Measurements from ENCODE around the gene PARP15.

PARP15 gene

GRCh38 chr3:122678506-122678905 lies 101.1 kb downstream of the PARP15 start:
- Histone ChIP-seq H3K4me2 (ENCODE audit: low read length) (no peak overlapping the region), H3K9me3 (ENCODE audit: control insufficient read depth, low read length) (no peaks in the 10 kb centered on the region), H3K79me2 (no peaks in the 10 kb centered on the region), H3K27me3 (ENCODE audit: control insufficient read depth, insufficient read depth, low read length) (no peaks in the 10 kb centered on the region), H2AFZ (peak overlapping the region; percentile 99), H3K27ac (no peak overlapping the region), H3K9ac (no peak overlapping the region), H3K4me1 (peaks cover 5% of the 10 kb centered on the region), H3K4me3 (ENCODE audit: low read depth, low read length) (no peak overlapping the region), H3K36me3 (ENCODE audit: control insufficient read depth, insufficient read depth, low read length) (no peaks in the 10 kb centered on the region)
- TF ChIP-seq CTCF (IDR thresholded peaks at IDR 0.05) = no peak

GRCh38 chr3:122679085-122679881 lies 101.8 kb downstream of the PARP15 start:
- Histone ChIP-seq H3K4me3 (ENCODE audit: low read depth, low read length) (peak overlapping the region; percentile 9), H3K36me3 (ENCODE audit: control insufficient read depth, insufficient read depth, low read length) (no peaks in the 10 kb centered on the region), H3K9ac (no peak overlapping the region), H3K27ac (peak overlapping the region; percentile 90), H3K4me1 (peaks cover 5% of the 10 kb centered on the region), H3K9me3 (ENCODE audit: control insufficient read depth, low read length) (no peaks in the 10 kb centered on the region), H2AFZ (peak overlapping the region; percentile 99), H3K79me2 (no peaks in the 10 kb centered on the region), H3K27me3 (ENCODE audit: control insufficient read depth, insufficient read depth, low read length) (no peaks in the 10 kb centered on the region), H3K4me2 (ENCODE audit: low read length) (peak overlapping the region; percentile 86)
- peak; percentile 91 for TF ChIP-seq CTCF (IDR thresholded peaks at IDR 0.05)

- Histone ChIP-seq H3K27me3 (ENCODE audit: control insufficient read depth, insufficient read depth, low read length) (no peaks in the 10 kb centered on the region), H2AFZ (peak overlapping the region; percentile 99), H3K9me3 (ENCODE audit: control insufficient read depth, low read length) (no peaks in the 10 kb centered on the region), H3K4me1 (peaks cover 5% of the 10 kb centered on the region), H3K36me3 (ENCODE audit: control insufficient read depth, insufficient read depth, low read length) (no peaks in the 10 kb centered on the region), H3K4me3 (ENCODE audit: low read depth, low read length) (peak overlapping the region; percentile 87), H3K79me2 (no peaks in the 10 kb centered on the region), H3K4me2 (ENCODE audit: low read length) (peak overlapping the region; percentile 86), H3K9ac (peak overlapping the region; percentile 71), H3K27ac (peak overlapping the region; percentile 90)
- no peak for TF ChIP-seq CTCF (IDR thresholded peaks at IDR 0.05)
Observed at GRCh38 chr3:122679882-122680474, 102.5 kb downstream of the PARP15 start.

GRCh38 chr3:122680475-122681283 lies 103.2 kb downstream of the PARP15 start, which contains the start of gene PARP14:
Gene PARP14, plus strand, starts transcription at chr3:122680839. Its CDS starts 45 bp downstream, at chr3:122680884.
- H3K27me3 ChIP-seq (ENCODE audit: control insufficient read depth, insufficient read depth, low read length) = no peaks in the 10 kb centered on the region
- H3K79me2 ChIP-seq = no peaks in the 10 kb centered on the region
- peaks cover 5% of the 10 kb centered on the region for H3K4me1 ChIP-seq
- peak within 1 kb of the TSS; percentile 71 for H3K9ac ChIP-seq
- peak within 1 kb of the TSS; percentile 87 for H3K4me3 ChIP-seq (ENCODE audit: low read depth, low read length)
- peak within 1 kb of the TSS; percentile 99 for H2AFZ ChIP-seq
- H3K9me3 ChIP-seq (ENCODE audit: control insufficient read depth, low read length) = no peaks in the 10 kb centered on the region
- peak; percentile 16 for TF ChIP-seq CTCF (IDR thresholded peaks at IDR 0.05)
- peak within 1 kb of the TSS; percentile 86 for H3K4me2 ChIP-seq (ENCODE audit: low read length)
- H3K27ac ChIP-seq = peak within 1 kb of the TSS; percentile 90
- no peaks in the 10 kb centered on the region for H3K36me3 ChIP-seq (ENCODE audit: control insufficient read depth, insufficient read depth, low read length)

Data from parathyroid adenoma (tissue), 2 donors.